Measurements from ENCODE around the gene ANKRD63. TPM values are rescaled to one million over a fixed set of nuclear protein-coding genes. Genes with fewer than 3 reads are reported as not detected.

The ANKRD63 gene
- total and polyA plus RNA-seq, 9 of the 15 experiments (the other 6 are each of a cell fraction or from before 2014, with no cell fraction given): 1.3 to 2.0 (median 1.8) TPM; not detected in 6

- TF ChIP-seq, protein P1, sequence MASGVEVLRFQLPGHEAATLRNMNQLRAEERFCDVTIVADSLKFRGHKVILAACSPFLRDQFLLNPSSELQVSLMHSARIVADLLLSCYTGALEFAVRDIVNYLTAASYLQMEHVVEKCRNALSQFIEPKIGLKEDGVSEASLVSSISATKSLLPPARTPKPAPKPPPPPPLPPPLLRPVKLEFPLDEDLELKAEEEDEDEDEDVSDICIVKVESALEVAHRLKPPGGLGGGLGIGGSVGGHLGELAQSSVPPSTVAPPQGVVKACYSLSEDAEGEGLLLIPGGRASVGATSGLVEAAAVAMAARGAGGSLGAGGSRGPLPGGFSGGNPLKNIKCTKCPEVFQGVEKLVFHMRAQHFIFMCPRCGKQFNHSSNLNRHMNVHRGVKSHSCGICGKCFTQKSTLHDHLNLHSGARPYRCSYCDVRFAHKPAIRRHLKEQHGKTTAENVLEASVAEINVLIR (CRISPR knock-in tag; IDR thresholded peaks at IDR 0.05): no peak
- TF ChIP-seq ZNF696 (CRISPR knock-in tag; conservative IDR thresholded peaks at IDR 0.05) (no peak), U2AF1 (optimal IDR thresholded peaks at IDR 0.05; ENCODE audit: low read depth, low read length) (no peak), THRAP3 (IDR thresholded peaks at IDR 0.05; ENCODE audit: borderline replicate concordance) (no peak), CBX3 (IDR thresholded peaks at IDR 0.05; ENCODE audit: borderline replicate concordance in 1 of 2, low read length in 2 of 2) (no peak), EZH2 (IDR thresholded peaks at IDR 0.05; ENCODE audit: borderline replicate concordance, low read depth, low read length) (no peak), JUND (IDR thresholded peaks at IDR 0.05; ENCODE audit: borderline replicate concordance, low read depth, low read length) (no peak), JUND (tag; IDR thresholded peaks at IDR 0.05; ENCODE audit: borderline replicate concordance, low read depth, low read length) (no peak)
Observed at GRCh38 chr15:40293006-40293405, 10.1 kb upstream of the ANKRD63 start (continued).

DNA sequence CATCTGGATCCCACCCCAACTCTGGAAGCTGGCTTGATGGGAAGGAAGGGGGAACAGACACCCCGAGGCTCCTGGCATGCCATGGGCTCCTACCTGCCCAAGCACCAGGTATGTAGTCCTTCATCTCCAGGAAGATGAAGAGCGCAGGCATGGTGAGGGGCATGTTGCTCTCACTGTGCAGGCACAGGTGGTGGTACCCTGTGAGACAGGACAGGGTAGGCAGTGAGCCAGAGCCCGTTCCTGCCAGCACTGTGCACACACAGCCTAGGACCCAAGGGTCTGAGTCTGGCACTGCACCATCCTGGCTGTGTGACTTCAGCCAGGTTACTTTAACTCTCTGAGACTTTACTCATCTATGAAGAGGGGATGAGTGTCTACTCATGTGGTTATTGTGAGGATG lies 9.4 kb upstream of the ANKRD63 start:
- Histone ChIP-seq H3K4me3 (no peak overlapping the region), H3K9me3 (replicated peaks; ENCODE audit: control insufficient read depth, insufficient read depth, low read depth, low read length) (no peaks in the 10 kb centered on the region), H3K4me1 (replicated peaks in 1 of 2; ENCODE audit: control insufficient read depth in 2 of 2, insufficient read depth in 2 of 2, low read length in 2 of 2) (peaks cover 0 to 30% of the 10 kb centered on the region in 2 experiments; a peak in 3 of 5 replicates), H3K9ac (ENCODE audit: insufficient read depth in 1 of 2, low read depth in 2 of 2, low read length in 2 of 2) (0 out of 4 replicates have a peak overlapping the region, but pooled peaks of 1 of the 2 experiments have one; percentile 15), H2AFZ (ENCODE audit: low read depth, low read length) (no peak overlapping the region), H3K79me2 (ENCODE audit: control insufficient read depth, insufficient read depth, low read length) (no peaks in the 10 kb centered on the region), H3K36me3 (ENCODE audit: control insufficient read depth, insufficient read depth, low read length) (no peaks in the 10 kb centered on the region), H3K27me3 (ENCODE audit: control insufficient read depth in 2 of 2, insufficient read depth in 2 of 2, low read length in 2 of 2) (peaks cover 3 to 41% of the 10 kb centered on the region in 2 experiments; a peak in 4 of 5 replicates), H3K27ac (ENCODE audit: extremely low read depth, low read depth, low read length) (no peak overlapping the region), H4K20me1 (replicated peaks; ENCODE audit: control insufficient read depth, insufficient read depth, low read length) (0 out of 2 replicates have a peak, but pooled peaks cover 2% of the 10 kb centered on the region), H3K4me2 (ENCODE audit: insufficient read depth, low read length) (no peak overlapping the region), H3K9me1 (ENCODE audit: control insufficient read depth, insufficient read depth, low read length) (no peaks in the 10 kb centered on the region)
- TF ChIP-seq ZNF507 (tag; conservative IDR thresholded peaks at IDR 0.05) (no peak), SRSF9 (IDR thresholded peaks at IDR 0.05; ENCODE audit: borderline replicate concordance, low read depth, low read length) (no peak)
- ChIA-PET POLR2A (interaction anchor here (0.6 kb wide), 1 partner anchor 17 kb away, joined by 3 read pairs; no protein-coding TSS in a partner anchor), CTCF (ENCODE audit: low intra/inter-chr PET ratio) (no interaction called here)
- ATAC-seq (no peak), FAIRE-seq (no peak), DNase-seq (ENCODE audit: extremely low read depth in 1 of 4, low spot score in 3 of 4) (no peak)
- intact Hi-C loops (cut with micrococcal nuclease) (no loop called here), in situ Hi-C loops (cut with MboI) (no loop called here)
- BruUV-seq (replicated peaks): no TSS peak
- 34% methylated on average over 3 of the region's 3 CpGs for WGBS (ENCODE audit: insufficient coverage, low coverage, missing lambda C conversion rate)

Measured in K562 (cell line).